PFSK-1 (cell line): ENCODE measurements around the gene PIGQ.

Source experiments
- FOXP2 ChIP-seq: optimal IDR thresholded peaks from 2 replicates; pipeline ENCODE3; 2011; ENCODE audit warnings: borderline replicate concordance, control low read depth, inconsistent platforms; ENCODE audit not compliant: insufficient read depth; ENCODE audit errors: extremely low read length, extremely low read depth
- POLR2AphosphoS5 ChIP-seq: IDR thresholded peaks from 2 replicates; pipeline ENCODE4 v1.6.1; 2012; ENCODE audit warnings: low read depth, mild to moderate bottlenecking, control low read depth, low read length, moderate library complexity
- TAF1 ChIP-seq: IDR thresholded peaks from 2 replicates; pipeline ENCODE4 v1.6.1; 2012; ENCODE audit warnings: low read length, control low read depth, borderline replicate concordance; ENCODE audit not compliant: insufficient read depth

GRCh38 chr16:557463-558297 is 12.1 kb upstream of the PIGQ start:
- TF ChIP-seq POLR2AphosphoS5, result no peak
- no peak for TF ChIP-seq FOXP2
- TF ChIP-seq TAF1, result no peak
